HG03575 (cell line): ENCODE data around the gene WIPF3.

Source experiments
- ATAC-seq: cut with Tn5 transposase; IDR thresholded peaks from one replicate; pipeline ENCODE4 v1.9.1; 2021; ENCODE audit not compliant: unreplicated experiment, insufficient number of reproducible peaks, low FRiP score; ENCODE audit errors: extremely low read depth

Gene WIPF3

GRCh38 chr7:29806995-29807841, 910 bp downstream of the WIPF3 start:
- no peak for ATAC-seq

DNA sequence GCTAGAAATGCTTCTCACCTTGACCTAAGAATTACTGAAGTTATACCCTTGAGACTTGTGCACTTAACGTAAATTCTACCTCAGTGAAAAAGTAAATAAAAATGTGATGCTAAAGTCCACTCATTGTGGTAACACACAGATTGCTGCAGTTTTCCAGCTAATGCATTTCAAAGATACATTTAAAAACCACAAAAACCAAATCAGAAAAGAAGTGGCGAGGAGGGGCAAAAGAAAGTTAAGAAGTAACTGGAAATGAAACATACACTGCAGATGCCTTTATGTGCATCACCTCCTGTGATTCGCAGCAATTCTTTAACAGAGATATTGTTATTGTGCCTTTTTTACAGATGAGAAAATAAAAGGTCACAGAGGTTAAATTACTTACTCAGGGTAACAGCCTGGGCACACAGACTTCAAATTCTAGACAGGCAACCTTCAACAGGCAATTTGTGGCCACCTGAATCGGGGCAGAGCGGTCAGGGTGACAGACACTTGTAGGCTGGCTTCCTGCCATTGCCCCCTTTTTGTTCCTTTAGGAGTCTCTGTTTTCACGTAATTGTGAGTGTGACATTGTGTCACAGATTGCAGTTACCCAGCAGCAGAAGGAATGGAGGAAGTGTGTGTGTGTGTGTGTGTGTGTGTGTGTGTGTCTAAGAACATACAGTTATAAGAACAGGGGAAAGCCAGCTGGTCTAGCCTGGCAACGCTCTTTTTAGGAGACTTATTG, 1.9 kb downstream of the WIPF3 start:
- ATAC-seq: no peak

DNA sequence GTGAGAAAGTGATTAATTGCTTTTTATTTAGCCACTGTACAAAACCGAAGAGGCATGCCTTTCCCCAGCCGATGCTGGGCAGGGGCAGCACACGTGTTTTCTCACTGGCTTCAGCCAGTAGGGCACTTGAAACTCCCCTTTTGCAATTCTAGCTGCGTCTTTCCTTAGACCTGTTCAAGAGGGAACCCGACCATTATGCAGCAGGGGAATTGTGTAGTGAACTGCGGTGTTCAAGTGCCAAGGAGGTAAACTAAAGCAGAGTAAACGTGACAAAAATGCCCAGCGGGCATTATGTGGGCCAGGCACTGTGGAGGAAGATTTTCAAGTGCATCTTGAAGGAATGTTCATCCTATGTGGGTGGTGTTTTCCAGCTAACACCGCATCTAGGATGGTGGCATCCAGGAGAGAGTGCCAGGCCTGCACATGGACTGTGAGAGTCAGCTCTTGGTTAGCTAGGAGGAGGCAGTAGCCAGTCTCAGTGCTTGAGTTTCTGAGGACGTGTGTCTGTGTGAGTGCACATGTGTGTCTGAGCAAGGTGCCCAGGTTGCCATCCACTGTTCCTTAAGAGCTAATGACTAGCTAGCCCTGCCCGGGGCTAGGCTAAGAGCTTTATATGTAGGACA, 3.3 kb downstream of the WIPF3 start:
- no peak for ATAC-seq

DNA sequence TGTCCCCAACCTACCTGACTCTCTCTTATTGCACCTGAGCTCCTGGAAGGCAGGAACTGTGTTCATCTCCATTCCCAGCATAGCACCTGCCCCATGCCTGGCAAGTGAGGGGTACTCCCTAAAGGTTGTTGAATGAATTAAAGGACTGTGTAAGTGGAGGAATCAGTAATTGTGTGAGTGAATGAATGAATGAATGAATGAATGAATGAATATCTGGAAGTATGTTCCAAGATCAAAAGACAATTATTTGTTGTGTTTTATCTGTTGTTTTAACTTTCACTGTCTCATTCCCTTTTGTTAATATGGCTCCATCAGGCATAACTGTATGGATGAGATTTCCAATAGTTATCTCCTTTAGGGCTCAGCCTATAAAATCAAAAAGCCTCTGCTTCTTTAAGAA, 4.0 kb downstream of the WIPF3 start:
- no peak for ATAC-seq

DNA sequence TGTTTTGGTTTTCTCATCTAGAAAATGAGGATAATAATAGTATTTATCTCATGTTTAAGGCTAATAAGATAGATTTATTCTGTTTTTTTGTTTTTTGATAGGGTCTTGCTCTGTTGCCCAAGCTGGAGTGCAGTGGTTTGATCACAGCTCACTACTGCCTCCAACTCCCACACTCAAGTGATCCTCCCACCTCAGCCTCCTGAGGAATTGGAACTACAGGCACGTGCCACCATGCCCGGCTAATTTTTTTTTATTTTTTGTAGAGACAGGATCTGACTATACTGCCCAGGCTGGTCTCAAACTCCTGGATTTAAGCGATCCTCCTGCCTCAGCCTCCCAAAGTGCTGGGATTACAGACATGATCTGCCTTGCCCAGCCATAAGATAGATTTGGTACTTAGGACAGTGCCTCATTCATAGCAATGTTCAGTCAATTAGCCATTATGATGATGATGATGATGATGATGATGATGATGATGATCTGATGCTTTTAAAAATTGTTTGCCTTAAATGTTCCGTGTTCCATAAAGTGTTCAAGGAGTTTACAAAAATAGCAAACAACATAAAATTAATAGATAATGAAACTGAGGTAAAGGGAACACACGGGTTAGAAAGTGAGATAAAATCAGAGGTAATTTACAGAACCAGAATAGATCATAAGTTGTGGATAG, 4.6 kb downstream of the WIPF3 start:
- no peak for ATAC-seq

- no peak for ATAC-seq
Observed at GRCh38 chr7:29811586-29811985, 5.3 kb downstream of the WIPF3 start.

DNA sequence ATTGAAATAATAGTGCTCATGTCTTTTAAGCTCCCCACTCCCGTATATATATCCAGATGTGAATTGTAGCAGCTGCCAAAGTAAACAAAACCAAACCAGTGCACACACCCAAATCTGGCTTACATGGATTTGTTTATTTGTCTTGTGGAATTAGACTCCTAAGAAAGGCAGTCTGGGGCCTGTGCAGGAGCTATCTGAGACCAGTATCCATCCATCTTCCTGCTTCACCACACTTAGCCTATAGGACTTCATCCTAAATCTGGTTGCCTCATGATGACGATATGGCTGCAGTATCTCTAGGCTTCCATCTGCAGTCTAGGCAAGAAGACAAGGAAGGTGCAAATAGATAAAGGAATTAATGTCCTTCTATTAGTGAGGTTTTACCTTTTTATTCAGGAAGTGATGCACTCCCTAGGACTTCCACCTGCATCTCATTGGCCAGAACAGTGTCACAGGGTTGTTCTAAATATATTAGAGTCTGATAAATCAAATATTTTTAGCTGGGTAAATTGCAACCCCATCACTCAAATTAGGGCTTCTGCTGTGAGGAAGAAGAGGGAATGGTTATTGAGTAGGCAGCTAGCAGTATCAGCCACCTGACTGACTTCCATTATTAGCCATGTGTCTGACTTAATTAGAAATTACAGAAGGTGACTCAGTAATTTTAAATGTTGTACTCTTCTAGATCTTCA, 6.0 kb downstream of the WIPF3 start:
- no peak for ATAC-seq

DNA sequence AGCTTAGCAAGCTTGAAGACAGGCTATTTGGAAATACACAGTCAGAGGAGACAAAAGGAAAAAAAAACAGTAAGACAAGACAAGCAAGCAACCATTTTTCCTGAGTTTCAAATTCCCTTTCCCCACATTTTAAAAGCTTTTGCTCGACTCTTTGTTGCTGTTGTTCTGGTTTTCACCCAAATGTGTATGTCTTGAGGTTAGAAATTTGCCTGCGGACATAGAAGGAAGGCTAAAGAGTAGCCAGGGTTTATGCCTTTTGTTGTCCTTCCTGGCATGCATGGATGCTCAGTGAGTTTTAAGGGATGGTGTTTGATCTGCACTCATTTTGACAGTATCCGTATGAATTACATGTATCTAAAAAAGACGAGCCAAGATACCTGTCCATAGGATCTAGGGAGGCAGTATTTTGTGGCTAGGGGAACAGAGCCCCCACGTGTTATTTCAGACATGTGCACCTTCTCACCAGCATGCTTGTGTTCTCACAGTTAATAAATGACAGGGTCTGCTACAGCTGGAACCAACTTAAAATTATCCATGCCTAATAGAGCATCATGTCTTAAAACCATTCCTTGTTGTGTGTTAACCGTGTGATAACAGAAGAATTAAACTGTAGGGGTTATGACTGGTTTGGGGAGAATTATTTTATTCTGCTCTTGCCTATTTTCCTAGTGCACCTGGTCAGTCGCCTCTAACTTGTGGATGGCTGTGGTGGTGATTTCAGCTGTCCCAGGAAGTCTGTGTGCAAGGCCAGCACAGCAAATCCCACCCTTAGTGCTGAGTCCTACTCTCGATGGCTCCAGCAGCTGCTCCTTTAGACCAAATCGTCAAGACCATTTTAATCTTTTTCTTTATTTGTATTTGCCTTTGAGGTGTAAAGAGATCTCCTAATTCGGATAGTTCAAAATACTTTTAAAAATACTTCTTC, 9.1 kb downstream of the WIPF3 start:
- ATAC-seq: no peak

- no peak for ATAC-seq
Observed at GRCh38 chr7:29818308-29818707, 12.0 kb downstream of the WIPF3 start.

DNA sequence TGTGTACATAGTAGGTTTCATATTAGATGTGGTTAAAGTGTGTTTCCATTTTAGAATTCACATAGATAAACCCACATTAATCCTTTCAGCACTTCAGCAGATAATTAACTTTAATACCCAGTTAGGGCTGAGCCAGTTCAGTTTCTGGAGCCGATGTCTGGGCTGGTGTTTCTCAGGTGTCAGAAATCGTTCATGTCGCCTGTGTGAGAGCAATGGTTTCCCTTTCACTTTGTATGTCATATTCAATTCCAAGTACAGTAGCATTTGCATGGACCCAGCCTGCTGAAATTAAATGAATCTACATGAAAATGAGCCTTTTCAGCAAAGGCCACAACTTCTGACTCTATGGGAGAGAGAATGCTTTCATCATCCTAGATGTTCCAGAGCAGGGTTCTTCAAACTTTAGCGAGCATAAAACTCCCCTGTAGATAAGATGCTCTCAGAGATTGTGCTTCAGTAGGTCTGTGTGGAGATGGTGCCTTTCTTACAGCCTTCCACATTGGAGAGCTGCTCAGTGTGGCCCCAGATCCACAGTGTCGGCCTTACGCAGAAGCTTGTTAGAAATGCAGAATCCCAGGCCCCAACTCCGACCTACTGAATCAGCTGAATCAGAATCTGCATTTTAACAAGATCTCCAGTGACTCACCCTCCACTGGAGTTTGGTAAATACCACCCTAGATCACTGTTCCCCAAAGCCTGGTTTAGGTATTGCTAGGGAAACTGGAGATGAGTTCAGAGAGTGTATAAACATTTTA, 19.6 kb downstream of the WIPF3 start:
- no peak for ATAC-seq

- no peak for ATAC-seq
Observed at GRCh38 chr7:29826530-29826822, 20.2 kb downstream of the WIPF3 start.

- no peak for ATAC-seq
Observed at GRCh38 chr7:29826904-29827303, 20.6 kb downstream of the WIPF3 start.

- no peak for ATAC-seq
Observed at GRCh38 chr7:29831705-29832104, 25.4 kb downstream of the WIPF3 start.

- no peak for ATAC-seq
Observed at GRCh38 chr7:29833929-29834328, 27.6 kb downstream of the WIPF3 start.

GRCh38 chr7:29835718-29836117, 29.4 kb downstream of the WIPF3 start:
- ATAC-seq: no peak

- ATAC-seq: no peak
Observed at GRCh38 chr7:29839302-29839701, 33.0 kb downstream of the WIPF3 start.

GRCh38 chr7:29839921-29840320, 33.6 kb downstream of the WIPF3 start:
- ATAC-seq: no peak

DNA sequence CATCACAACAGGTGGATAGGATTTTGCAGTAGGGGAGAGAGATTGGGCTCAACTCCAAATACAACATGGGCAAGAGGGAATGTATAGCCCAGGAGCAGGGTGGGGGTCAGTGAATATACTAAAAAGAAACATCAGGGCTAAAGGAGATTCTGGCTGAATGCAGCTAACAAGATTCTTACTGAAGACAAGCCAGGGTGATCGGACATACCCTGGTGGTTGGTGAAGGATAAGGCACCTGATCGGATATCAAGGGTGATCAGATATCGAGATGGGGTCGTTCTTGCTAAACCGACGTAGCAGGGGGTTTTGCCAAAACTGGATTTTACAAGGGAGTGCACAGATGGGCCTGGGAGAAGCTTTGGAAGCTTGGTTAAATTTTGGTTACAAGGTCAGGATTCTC, 34.4 kb downstream of the WIPF3 start:
- no peak for ATAC-seq
